ENCODE data around the gene RAB15. TPM values are rescaled to one million over a fixed set of nuclear protein-coding genes. Genes with fewer than 3 reads are reported as not detected.

Gene RAB15
- total and polyA plus RNA-seq, 11 donors: 12.0 to 70.4 (median 22.5) TPM

- Histone ChIP-seq H3K4me1 (peaks cover 0 to 22% (median 9%) of the 10 kb centered on the region in 12 donors), H3K27me3 (no peaks in the 10 kb centered on the region), H3K9me3 (no peaks in the 10 kb centered on the region), H3K4me3 (peak overlapping the region in 2 of 12 donors; percentile 78 to 89), H3K36me3 (no peaks in the 10 kb centered on the region), H3K27ac (no peak overlapping the region)
- WGBS, 4 donors: 78 to 89% (median 80%) methylated on average over 8 of the region's 8 CpGs
- no peak for TF ChIP-seq POLR2A (IDR thresholded peaks at IDR 0.05)
- no peak for TF ChIP-seq CTCF (IDR thresholded peaks at IDR 0.05)
- intact Hi-C loops (cut with DNase I): loop anchor here in 1 of 10 donors (10.0 kb wide), 1 partner anchor 168 kb away; no protein-coding TSS in a partner anchor
- ATAC-seq (no peak), DNase-seq (no peak)
Measured at GRCh38 chr14:64973026-64973442, 898 bp upstream of the RAB15 start.

DNA sequence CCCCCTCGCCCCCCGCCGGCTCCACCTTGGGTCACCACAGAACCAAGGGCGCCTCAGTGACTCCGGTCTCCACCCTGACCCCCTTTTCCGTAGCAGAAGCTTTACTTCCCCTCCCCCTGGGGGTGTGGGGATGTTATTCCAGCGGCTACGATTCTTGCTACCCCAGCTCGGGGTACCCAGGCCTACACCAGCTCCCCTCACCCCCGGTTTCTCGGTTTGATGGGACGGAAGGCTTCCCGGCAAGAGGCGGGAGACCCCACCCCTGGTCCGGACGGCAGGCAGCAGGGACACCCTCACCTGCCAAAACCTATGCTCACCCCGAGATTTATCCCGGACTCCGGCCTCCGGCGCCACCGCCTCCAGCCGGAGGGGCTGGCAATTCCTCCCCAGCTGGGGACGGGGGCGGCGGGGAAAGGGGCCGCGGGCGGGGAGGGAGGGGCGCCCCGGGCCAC, 619 bp downstream of the RAB15 start:
- H3K9me3 ChIP-seq: no peaks in the 10 kb centered on the region
- no peak for DNase-seq
- 5 to 18% (median 11%) methylated on average over 12 to 31 of the region's 31 CpGs for WGBS, 4 donors
- intact Hi-C loops (cut with DNase I): loop anchor here in 1 of 10 donors (10.0 kb wide), 1 partner anchor 167 kb away; no protein-coding TSS in a partner anchor
- peak in 2 of 4 donors; percentile 4 to 13 for ATAC-seq
- peaks cover 0 to 22% (median 9%) of the 10 kb centered on the region in 12 donors for H3K4me1 ChIP-seq
- H3K27ac ChIP-seq: peak overlapping the region in 3 of 12 donors; percentile 8 to 39 (median 28)
- H3K27me3 ChIP-seq: no peaks in the 10 kb centered on the region
- no peak for TF ChIP-seq CTCF (IDR thresholded peaks at IDR 0.05)
- no peaks in the 10 kb centered on the region for H3K36me3 ChIP-seq
- peak overlapping the region; percentile 60 to 89 (median 75) for H3K4me3 ChIP-seq

- H3K4me1 ChIP-seq: peaks cover 0 to 22% (median 9%) of the 10 kb centered on the region in 12 donors
- intact Hi-C loops (cut with DNase I): loop anchor here in 1 of 10 donors (10.0 kb wide), 1 partner anchor 166 kb away; no protein-coding TSS in a partner anchor
- no peak for TF ChIP-seq POLR2A (IDR thresholded peaks at IDR 0.05)
- TF ChIP-seq CTCF (IDR thresholded peaks at IDR 0.05): no peak
- H3K9me3 ChIP-seq: no peaks in the 10 kb centered on the region
- H3K27ac ChIP-seq: no peak overlapping the region
- 58 to 64% (median 62%) methylated on average over 7 to 8 of the region's 8 CpGs for WGBS, 4 donors
- H3K36me3 ChIP-seq: no peaks in the 10 kb centered on the region
- no peaks in the 10 kb centered on the region for H3K27me3 ChIP-seq
- H3K4me3 ChIP-seq: peak overlapping the region; percentile 60 to 89 (median 75)
- DNase-seq: no peak
- ATAC-seq: peak in 3 of 4 donors; percentile 3 to 14 (median 13)
Measured at GRCh38 chr14:64970776-64971477, 1.2 kb downstream of the RAB15 start.

DNA sequence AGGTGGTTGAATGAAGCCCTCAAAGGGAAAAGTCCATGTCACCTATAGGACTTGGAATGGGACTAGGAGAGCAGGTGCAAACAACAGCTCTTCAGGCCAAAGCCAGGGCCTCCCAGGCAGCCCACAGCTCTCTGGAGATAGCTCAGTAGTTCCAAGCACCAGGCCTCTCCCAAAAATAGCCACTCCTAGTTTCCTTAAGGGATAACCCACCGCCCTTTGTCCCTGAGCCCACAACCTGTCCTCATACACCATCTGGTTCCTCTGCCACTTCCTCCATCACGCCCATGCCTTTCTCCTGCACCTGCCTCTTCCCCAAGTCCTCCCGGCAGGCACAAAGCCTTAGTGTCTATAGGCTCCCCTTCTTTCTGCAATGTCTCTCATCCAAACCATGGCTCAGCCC, 2.1 kb downstream of the RAB15 start:
- 79 to 91% (median 88%) methylated on average over 3 of the region's 3 CpGs for WGBS, 4 donors
- H3K4me3 ChIP-seq: no peak overlapping the region
- DNase-seq: no peak
- H3K9me3 ChIP-seq: no peaks in the 10 kb centered on the region
- H3K27me3 ChIP-seq: no peaks in the 10 kb centered on the region
- H3K36me3 ChIP-seq: no peaks in the 10 kb centered on the region
- ATAC-seq: no peak
- no peak overlapping the region for H3K27ac ChIP-seq
- intact Hi-C loops (cut with DNase I): loop anchor here in 1 of 10 donors (10.0 kb wide), 1 partner anchor 165 kb away; no protein-coding TSS in a partner anchor
- H3K4me1 ChIP-seq: peaks cover 0 to 22% (median 9%) of the 10 kb centered on the region in 12 donors
- TF ChIP-seq POLR2A (IDR thresholded peaks at IDR 0.05): no peak
- TF ChIP-seq CTCF (IDR thresholded peaks at IDR 0.05): no peak
